Activated CD4-positive, alpha-beta memory T cell treated with anti-CD3 and anti-CD28 coated beads for 36 hours (primary cell): ENCODE data around the gene SNED1. TPM values are rescaled to one million over a fixed set of nuclear protein-coding genes. Genes with fewer than 3 reads are reported as not detected.
A peak's percentile ranks its signal among the peaks of the same experiment; 100 is the strongest.

ENCODE experiments used
- CTCF ChIA-PET: fragments of 350-600 bp; sonication (Branson Sonifier 250); formaldehyde crosslinking; loops from one replicate; lab custom pipeline; 2021; ENCODE audit warnings: antibody characterized with exemption, inconsistent platforms; lab: Charles Lee
- POLR2A ChIA-PET: fragments of 350-600 bp; sonication (Branson Sonifier 250); formaldehyde crosslinking; loops from one replicate; lab custom pipeline; 2021; ENCODE audit warnings: antibody characterized with exemption; lab: Charles Lee
- DNase-seq: peaks from one replicate; pipeline ENCODE4 v3.0.0-alpha.2; 2020
- H3K27ac Mint-ChIP-seq: one replicate; pipeline ENCODE4 v1.8.0; 2021; ENCODE audit warnings: mixed read lengths
- H3K27me3 Mint-ChIP-seq: one replicate; pipeline ENCODE4 v1.8.0; 2021; ENCODE audit warnings: mixed read lengths
- H3K36me3 Mint-ChIP-seq: one replicate; pipeline ENCODE4 v1.8.0; 2021; ENCODE audit warnings: mixed read lengths
- H3K4me1 Mint-ChIP-seq: one replicate; pipeline ENCODE4 v1.8.0; 2021; ENCODE audit warnings: low read depth, mixed read lengths
- H3K4me3 Mint-ChIP-seq: one replicate; pipeline ENCODE4 v1.8.0; 2021; ENCODE audit warnings: mild to moderate bottlenecking, mixed read lengths
- H3K9me3 Mint-ChIP-seq: one replicate; pipeline ENCODE4 v1.8.0; 2021; ENCODE audit warnings: mixed read lengths
- intact Hi-C: fragments of 100-400 bp; cut with micrococcal nuclease; formaldehyde crosslinking; loops from one replicate; pipeline ENCODE4 v1.15.1; 2023
- total RNA-seq, 2 experiments: library from RNA; stranded (reverse); gene quantifications; one replicate each; pipeline ENCODE4 v1.2.3, GENCODE V29; 2021

SNED1 gene
- total RNA-seq, 2 experiments from 2014 or later = 2.6 to 3.8 TPM

DNA sequence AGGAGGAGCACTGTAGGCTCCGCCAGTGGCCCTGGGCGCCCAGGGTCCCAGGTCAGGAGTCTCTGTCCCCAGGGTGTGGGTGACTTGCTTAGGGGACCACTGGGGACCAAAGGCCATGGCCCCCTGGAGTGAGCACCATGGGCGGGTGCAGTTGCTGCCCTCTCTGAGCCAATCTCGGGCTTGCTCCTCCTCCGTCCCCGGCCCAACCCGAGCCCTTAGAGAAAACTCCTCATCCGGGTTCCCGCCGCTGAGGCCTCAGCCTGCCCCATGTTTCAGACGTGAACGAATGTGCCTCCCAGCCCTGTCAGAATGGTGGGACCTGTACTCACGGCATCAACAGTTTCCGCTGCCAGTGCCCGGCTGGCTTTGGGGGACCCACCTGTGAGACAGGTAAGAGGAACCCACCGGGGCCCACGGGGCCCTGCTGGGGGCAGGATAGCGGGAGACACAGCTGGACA lies 38.6 kb downstream of the SNED1 start:
- intact Hi-C loops = no loop called here

DNA sequence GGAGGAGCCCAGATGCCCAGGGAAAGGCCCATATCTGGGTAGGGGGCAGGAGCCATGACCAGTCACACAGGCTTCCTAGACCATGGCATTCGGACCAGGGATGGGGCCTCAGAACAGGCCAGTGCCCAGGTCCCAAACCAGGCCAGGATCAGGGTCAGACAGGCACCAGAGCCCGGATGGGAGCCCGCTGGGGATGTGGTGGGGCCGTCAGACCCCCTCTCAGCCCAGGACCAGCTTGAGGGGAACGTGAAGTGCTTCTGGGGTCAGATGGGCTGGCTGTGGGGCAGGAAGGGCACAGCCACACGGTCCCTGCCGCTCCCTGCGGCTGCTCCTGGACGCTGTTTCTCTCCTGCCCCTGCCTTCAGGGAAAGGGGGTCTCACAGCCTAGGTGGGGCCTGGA lies 39.1 kb downstream of the SNED1 start:
- intact Hi-C loops = no loop called here

More for the DNA sequence above, 38.6 kb downstream of the SNED1 start:
- H3K4me3 Mint-ChIP-seq = peak overlapping the region; percentile 69
- H3K27ac Mint-ChIP-seq = peak overlapping the region; percentile 54
- DNase-seq = peak; percentile 60
- peaks cover 6% of the 10 kb centered on the region for H3K36me3 Mint-ChIP-seq
- ChIA-PET POLR2A (no interaction called here), CTCF (no interaction called here)
- no peaks in the 10 kb centered on the region for H3K9me3 Mint-ChIP-seq
- peaks cover 23% of the 10 kb centered on the region for H3K4me1 Mint-ChIP-seq
- no peaks in the 10 kb centered on the region for H3K27me3 Mint-ChIP-seq

DNA sequence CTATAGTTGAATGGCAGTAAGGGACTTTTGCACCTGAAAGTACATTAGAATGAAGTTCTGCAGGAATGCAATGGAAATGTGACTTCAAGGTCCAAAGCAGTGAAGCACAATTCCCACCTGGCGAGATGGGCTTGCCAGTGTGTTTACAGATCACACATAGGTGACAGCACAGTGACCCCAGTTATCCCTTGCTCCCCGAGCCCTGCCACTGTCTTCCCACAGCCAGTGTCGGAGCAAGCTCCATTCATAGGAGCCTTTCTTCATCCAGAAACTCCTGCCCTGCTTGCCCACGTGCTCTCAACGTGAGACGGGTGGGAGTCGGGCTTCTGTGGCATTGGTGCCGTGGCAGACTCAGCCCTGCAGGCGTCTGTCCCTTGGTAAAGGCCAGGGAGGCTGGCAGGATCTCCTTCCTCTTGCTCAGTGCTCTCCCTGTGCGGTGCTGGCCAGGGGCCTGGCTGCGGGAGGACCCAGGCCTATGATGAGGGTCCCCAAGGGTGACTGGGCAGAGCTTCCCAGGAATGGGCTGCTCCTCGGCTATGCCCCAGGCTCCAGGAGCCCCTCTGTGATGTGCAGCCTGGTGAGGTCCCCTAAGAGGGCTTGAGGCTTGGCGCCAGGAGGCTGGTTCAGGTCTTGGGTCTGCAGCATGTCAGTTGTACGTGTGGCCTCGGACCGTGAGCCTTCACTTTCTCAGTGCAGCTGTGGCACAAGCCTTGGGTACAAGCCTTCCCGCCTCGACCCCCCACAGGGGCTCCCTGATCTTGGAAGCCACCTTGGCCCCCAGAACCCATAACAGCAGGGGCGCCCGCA lies 40.2 kb downstream of the SNED1 start:
- no peaks in the 10 kb centered on the region for H3K27me3 Mint-ChIP-seq
- ChIA-PET CTCF (interaction anchor here (0.8 kb wide), 1 partner anchor 55 kb away, joined by 3 read pairs; no protein-coding TSS in a partner anchor), POLR2A (no interaction called here)
- H3K36me3 Mint-ChIP-seq = peaks cover 8% of the 10 kb centered on the region
- H3K27ac Mint-ChIP-seq = no peak overlapping the region
- peaks cover 23% of the 10 kb centered on the region for H3K4me1 Mint-ChIP-seq
- intact Hi-C loops = no loop called here
- H3K9me3 Mint-ChIP-seq = no peaks in the 10 kb centered on the region
- H3K4me3 Mint-ChIP-seq = peak overlapping the region; percentile 69
- no peak for DNase-seq

More for the DNA sequence above, 39.1 kb downstream of the SNED1 start:
- no peak overlapping the region for H3K27ac Mint-ChIP-seq
- H3K9me3 Mint-ChIP-seq = no peaks in the 10 kb centered on the region
- ChIA-PET CTCF (interaction anchor here (0.8 kb wide), 1 partner anchor 54 kb away, joined by 3 read pairs; no protein-coding TSS in a partner anchor), POLR2A (no interaction called here)
- H3K27me3 Mint-ChIP-seq = no peaks in the 10 kb centered on the region
- peaks cover 8% of the 10 kb centered on the region for H3K36me3 Mint-ChIP-seq
- H3K4me3 Mint-ChIP-seq = peak overlapping the region; percentile 69
- DNase-seq = no peak
- H3K4me1 Mint-ChIP-seq = peaks cover 23% of the 10 kb centered on the region

DNA sequence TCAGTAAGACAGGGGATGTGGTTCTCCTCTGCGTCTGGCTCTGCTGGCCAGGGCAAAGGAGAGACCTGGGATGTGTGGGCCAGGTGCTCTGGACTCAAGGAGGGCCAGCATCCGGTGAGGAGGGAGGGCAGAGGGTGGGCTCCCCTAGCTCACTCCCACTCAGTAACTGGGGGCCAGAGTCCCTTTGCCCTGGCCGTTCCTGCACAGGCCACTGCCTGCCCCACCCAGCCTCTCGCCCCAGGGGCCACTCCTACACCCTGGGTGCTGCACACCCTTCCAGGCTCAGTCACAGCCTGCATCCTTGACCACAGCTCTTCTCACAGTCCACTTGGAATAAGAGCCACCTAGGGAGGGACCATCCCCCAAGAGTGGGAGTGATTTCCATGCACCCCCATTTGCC lies 41.0 kb downstream of the SNED1 start:
- no peak overlapping the region for H3K4me3 Mint-ChIP-seq
- H3K4me1 Mint-ChIP-seq = peaks cover 23% of the 10 kb centered on the region
- no peak for DNase-seq
- no peaks in the 10 kb centered on the region for H3K27me3 Mint-ChIP-seq
- POLR2A ChIA-PET = no interaction called here
- intact Hi-C loops = no loop called here
- H3K36me3 Mint-ChIP-seq = peaks cover 8% of the 10 kb centered on the region
- H3K27ac Mint-ChIP-seq = no peak overlapping the region
- CTCF ChIA-PET = no interaction called here
- H3K9me3 Mint-ChIP-seq = no peaks in the 10 kb centered on the region

DNA sequence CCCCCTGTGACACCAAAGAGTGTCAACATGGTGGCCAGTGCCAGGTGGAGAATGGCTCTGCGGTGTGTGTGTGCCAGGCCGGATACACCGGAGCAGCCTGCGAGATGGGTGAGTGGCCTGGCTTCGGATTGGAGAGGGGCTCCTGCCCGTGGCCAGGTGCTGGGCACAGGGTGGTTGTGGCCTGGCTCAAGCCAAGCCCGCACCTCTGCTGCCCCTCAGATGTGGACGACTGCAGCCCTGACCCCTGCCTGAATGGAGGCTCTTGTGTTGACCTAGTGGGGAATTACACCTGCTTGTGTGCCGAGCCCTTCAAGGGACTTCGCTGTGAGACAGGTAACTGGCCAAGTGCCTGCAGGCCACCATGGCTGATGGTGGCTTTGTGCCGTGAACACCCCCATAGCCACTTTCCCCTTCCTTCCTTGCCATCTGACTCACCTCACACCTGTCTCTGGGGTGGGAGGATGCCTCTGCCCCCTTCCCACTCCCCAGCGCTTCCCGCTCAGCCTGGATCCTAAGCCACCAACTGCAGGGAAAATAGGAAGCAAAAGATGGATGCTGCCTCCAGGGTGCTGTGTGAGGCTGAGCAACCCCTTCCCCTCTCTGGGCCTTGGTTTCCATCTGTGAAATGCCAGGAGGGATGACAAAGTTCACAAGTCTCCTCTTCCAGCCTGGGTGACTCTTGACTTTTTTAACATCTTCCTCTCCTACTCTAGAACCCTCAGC lies 41.8 kb downstream of the SNED1 start:
- DNase-seq = no peak
- no peaks in the 10 kb centered on the region for H3K27me3 Mint-ChIP-seq
- peaks cover 23% of the 10 kb centered on the region for H3K4me1 Mint-ChIP-seq
- peaks cover 5% of the 10 kb centered on the region for H3K9me3 Mint-ChIP-seq
- no peak overlapping the region for H3K4me3 Mint-ChIP-seq
- intact Hi-C loops = no loop called here
- peaks cover 11% of the 10 kb centered on the region for H3K36me3 Mint-ChIP-seq
- ChIA-PET POLR2A (no interaction called here), CTCF (no interaction called here)
- H3K27ac Mint-ChIP-seq = no peak overlapping the region

DNA sequence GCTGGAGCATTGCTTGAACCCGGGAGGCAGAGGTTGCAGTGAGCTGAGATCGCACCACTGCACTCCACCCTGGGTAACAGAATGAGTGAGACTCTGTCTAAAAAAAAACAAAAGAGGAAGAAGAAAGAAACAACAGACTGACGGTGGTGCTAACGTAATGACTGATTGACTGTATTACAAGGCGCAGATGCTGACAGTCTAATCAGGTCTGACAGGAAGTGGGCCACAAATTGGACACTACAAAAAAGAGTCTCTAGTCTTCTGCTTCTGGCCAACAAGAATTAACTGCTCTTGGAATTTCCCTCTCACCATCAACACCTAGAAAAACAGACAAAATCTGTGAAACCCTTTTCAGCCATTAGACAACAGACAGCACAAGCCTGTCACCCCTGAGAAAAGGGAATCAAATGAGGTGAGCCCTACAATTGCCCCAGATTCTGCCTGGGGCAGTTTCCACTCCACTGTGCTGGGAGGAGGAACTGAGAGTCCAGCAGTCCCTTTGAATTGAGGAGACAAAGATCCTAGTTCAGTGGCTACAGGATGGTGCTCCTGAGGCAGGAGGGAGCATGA lies 43.3 kb downstream of the SNED1 start:
- peak overlapping the region; percentile 5 for H3K27ac Mint-ChIP-seq

DNA sequence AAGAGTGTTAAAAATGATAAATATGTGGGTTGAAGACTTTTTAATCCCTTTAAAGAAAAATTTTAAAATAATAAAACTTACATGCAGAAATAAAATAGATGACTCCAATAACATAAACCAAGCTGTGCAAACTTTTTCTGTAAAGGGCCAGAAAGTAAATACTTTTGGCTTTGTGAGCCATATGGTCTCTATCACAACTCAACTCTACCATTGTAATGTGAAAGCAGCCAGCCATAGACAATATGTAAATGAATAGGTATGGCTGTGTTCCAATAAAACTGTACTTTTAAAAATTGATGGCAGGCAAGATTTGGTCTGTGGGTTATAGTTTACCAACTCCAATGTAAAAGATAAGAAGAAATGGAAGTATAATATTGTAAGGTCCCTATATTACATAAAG lies 45.2 kb downstream of the SNED1 start:
- intact Hi-C loops = no loop called here
- ChIA-PET POLR2A (no interaction called here), CTCF (no interaction called here)
- no peak overlapping the region for H3K27ac Mint-ChIP-seq
- peaks cover 8% of the 10 kb centered on the region for H3K9me3 Mint-ChIP-seq
- no peak for DNase-seq
- H3K4me3 Mint-ChIP-seq = no peak overlapping the region
- H3K27me3 Mint-ChIP-seq = no peaks in the 10 kb centered on the region
- peaks cover 7% of the 10 kb centered on the region for H3K4me1 Mint-ChIP-seq
- peaks cover 12% of the 10 kb centered on the region for H3K36me3 Mint-ChIP-seq

More for the DNA sequence above, 43.3 kb downstream of the SNED1 start:
- H3K27me3 Mint-ChIP-seq = no peaks in the 10 kb centered on the region
- H3K4me1 Mint-ChIP-seq = peaks cover 20% of the 10 kb centered on the region
- DNase-seq = no peak
- H3K4me3 Mint-ChIP-seq = no peak overlapping the region
- POLR2A ChIA-PET = no interaction called here
- intact Hi-C loops = no loop called here
- CTCF ChIA-PET = no interaction called here
- H3K36me3 Mint-ChIP-seq = peaks cover 12% of the 10 kb centered on the region
- peaks cover 8% of the 10 kb centered on the region for H3K9me3 Mint-ChIP-seq

DNA sequence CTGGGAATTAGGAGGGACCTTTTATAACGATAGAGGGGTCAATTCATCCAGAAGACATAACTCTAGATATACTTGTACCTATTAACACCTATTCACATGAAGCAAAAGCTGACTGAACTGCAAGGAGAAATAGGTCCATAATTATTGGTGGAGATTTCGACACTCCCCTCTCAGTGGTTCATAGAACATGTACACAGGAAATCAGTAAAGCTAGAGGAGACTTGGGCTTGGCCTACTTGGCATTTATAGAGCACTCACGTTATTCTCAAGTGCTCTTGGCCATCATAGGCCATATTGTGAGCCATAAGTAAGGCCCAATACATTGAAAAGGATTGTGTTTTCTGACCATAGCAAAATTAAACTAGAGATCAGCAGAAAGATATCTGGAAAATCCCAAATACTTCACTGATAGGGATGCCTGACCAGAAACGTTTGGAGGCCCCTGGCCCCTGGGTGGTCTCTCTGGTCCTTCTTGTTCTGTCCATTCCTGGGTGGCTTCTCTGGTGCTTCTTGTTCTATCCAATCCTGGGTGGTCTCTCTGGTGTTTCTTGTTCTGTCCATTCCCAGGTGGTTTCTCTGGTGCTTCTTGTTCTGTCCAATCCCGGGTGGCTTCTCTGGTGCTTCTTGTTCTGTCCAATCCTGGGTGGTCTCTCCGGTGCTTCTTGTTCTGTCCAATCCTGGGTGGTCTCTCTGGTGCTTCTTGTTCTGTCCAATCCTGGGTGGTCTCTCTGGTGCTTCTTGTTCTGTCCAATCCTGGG lies 49.0 kb downstream of the SNED1 start:
- H3K27ac Mint-ChIP-seq = no peak overlapping the region
- CTCF ChIA-PET = no interaction called here

DNA sequence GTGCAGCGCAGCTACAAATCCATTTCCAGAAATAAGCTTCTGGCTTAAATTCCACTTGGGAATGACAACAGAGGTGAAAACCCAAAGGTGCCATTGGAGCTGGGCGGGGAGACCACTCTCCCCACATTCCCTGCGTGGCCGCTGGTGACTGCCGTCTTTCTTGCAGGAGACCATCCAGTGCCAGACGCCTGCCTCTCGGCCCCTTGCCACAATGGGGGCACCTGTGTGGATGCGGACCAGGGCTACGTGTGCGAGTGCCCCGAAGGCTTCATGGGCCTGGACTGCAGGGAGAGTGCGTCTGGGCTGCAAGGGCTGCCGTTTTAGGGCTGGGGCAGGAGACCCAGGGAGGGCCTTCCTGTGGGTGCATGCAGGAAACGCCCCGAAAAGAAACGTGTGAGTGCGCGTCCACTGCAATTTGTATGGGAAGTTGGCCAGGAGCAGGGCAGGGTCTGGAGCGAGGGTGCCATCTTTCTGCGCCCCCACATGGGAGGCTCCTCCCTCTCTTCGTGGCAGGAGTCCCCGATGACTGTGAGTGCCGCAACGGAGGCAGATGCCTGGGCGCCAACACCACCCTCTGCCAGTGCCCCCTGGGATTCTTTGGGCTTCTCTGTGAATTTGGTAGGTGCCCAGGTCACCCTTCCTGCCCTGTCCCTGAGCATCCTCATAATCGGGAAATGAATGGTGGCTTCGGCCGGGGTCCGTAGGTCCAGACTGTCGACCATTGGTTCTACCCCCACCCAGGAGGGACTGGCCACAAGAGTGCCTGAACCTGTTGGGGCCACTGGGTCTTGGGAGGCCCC lies 49.9 kb downstream of the SNED1 start:
- Mint-ChIP-seq H3K4me1 (no peaks in the 10 kb centered on the region), H3K27ac (no peak overlapping the region), H3K27me3 (no peaks in the 10 kb centered on the region), H3K36me3 (peaks cover 4% of the 10 kb centered on the region), H3K4me3 (no peak overlapping the region), H3K9me3 (peaks cover 8% of the 10 kb centered on the region)
- DNase-seq = no peak
- intact Hi-C loops = no loop called here
- CTCF ChIA-PET = no interaction called here
- POLR2A ChIA-PET = no interaction called here

More for the DNA sequence above, 49.0 kb downstream of the SNED1 start:
- no peaks in the 10 kb centered on the region for H3K4me1 Mint-ChIP-seq
- no peak overlapping the region for H3K4me3 Mint-ChIP-seq
- H3K36me3 Mint-ChIP-seq = peaks cover 4% of the 10 kb centered on the region
- no peaks in the 10 kb centered on the region for H3K27me3 Mint-ChIP-seq
- no peak for DNase-seq
- H3K9me3 Mint-ChIP-seq = peaks cover 8% of the 10 kb centered on the region
- intact Hi-C loops = no loop called here
- POLR2A ChIA-PET = no interaction called here

DNA sequence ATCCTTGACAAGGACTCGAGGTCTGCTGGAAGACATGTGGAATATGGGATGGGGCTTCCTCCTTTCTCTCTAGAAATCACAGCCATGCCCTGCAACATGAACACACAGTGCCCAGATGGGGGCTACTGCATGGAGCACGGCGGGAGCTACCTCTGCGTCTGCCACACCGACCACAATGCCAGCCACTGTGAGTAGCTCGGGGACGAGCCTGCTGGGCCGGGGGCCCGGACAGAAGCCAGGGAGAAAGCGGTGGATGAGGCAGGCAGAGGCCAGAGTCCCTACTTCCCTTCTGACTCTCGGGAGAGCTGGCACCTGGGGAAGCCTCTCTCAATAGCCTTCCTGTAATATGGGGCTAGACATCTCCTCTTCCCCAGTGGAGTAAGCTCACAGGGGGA lies 50.5 kb downstream of the SNED1 start:
- H3K27me3 Mint-ChIP-seq = no peaks in the 10 kb centered on the region
- H3K27ac Mint-ChIP-seq = no peak overlapping the region
- DNase-seq = no peak
- peaks cover 8% of the 10 kb centered on the region for H3K9me3 Mint-ChIP-seq
- ChIA-PET POLR2A (no interaction called here), CTCF (no interaction called here)
- H3K36me3 Mint-ChIP-seq = peaks cover 4% of the 10 kb centered on the region
- no peaks in the 10 kb centered on the region for H3K4me1 Mint-ChIP-seq
- intact Hi-C loops = no loop called here
- no peak overlapping the region for H3K4me3 Mint-ChIP-seq
